HL-60 (cell line): ENCODE results near the gene TSPAN2.

ENCODE experiments used
- DNase-seq, 2 experiments: peaks; one replicate each; pipeline ENCODE4 v3.0.0-alpha.2; 2010 to 2020; ENCODE audit warnings: low read depth in 1 of 2, low spot score in 1 of 2
- H3K27ac ChIP-seq: fragments of 250-450 bp; sonication (Bioruptor Pico); replicated peaks from 2 replicates; pipeline ENCODE4 v1.5.1; 2020; ENCODE audit warnings: mild to moderate bottlenecking, moderate library complexity
- H3K27me3 ChIP-seq: fragments of 250-450 bp; sonication (Bioruptor Pico); 2 replicates; pipeline ENCODE4 v1.5.1; 2021; ENCODE audit warnings: mild to moderate bottlenecking, moderate library complexity; ENCODE audit not compliant: insufficient read depth, poor library complexity, severe bottlenecking
- H3K4me3 ChIP-seq: replicated peaks from 2 replicates; pipeline ENCODE4 v1.5.1; 2011; ENCODE audit warnings: mild to moderate bottlenecking, control low read depth, low read length; ENCODE audit not compliant: insufficient read depth
- CTCF ChIP-seq: IDR thresholded peaks from one replicate; pipeline ENCODE4 v1.5.1; 2011; ENCODE audit warnings: low read length, control low read depth, inconsistent platforms; ENCODE audit not compliant: insufficient read depth
- GABPA ChIP-seq: IDR thresholded peaks from 2 replicates; pipeline ENCODE4 v1.6.1; 2012; ENCODE audit warnings: low read depth
- POLR2AphosphoS5 ChIP-seq: IDR thresholded peaks from 2 replicates; pipeline ENCODE4 v1.6.1; 2012; ENCODE audit warnings: low read depth
- REST ChIP-seq: IDR thresholded peaks from 2 replicates; pipeline ENCODE4 v1.6.1; 2012; ENCODE audit warnings: low read depth; ENCODE audit not compliant: insufficient replicate concordance
- SPI1 ChIP-seq: IDR thresholded peaks from 2 replicates; pipeline ENCODE4 v1.6.1; 2012; ENCODE audit warnings: low read depth, mild to moderate bottlenecking, borderline replicate concordance

The TSPAN2 gene

GRCh38 chr1:115092175-115092574, 2.9 kb upstream of the TSPAN2 start:
- Histone ChIP-seq H3K27me3 (no peaks in the 10 kb centered on the region), H3K27ac (peak overlapping the region; percentile 74), H3K4me3 (no peak overlapping the region)
- TF ChIP-seq SPI1, result no peak
- no peak for DNase-seq

GRCh38 chr1:115091572-115091971, 2.3 kb upstream of the TSPAN2 start:
- TF ChIP-seq CTCF (no peak), SPI1 (no peak; the same call in 1 of the 2 replicates), REST (no peak), GABPA (no peak), POLR2AphosphoS5 (no peak)
- H3K27me3 ChIP-seq, result no peaks in the 10 kb centered on the region
- peak in 1 of 2 experiments; percentile 44 for DNase-seq
- no peak overlapping the region for H3K4me3 ChIP-seq
- H3K27ac ChIP-seq, result peak overlapping the region; percentile 74

GRCh38 chr1:115090956-115091355, 1.7 kb upstream of the TSPAN2 start:
- H3K27me3 ChIP-seq, result no peaks in the 10 kb centered on the region
- no peak overlapping the region for H3K4me3 ChIP-seq
- TF ChIP-seq CTCF (no peak), REST (no peak), SPI1 (no peak), POLR2AphosphoS5 (no peak), GABPA (no peak)
- peak overlapping the region; percentile 74 for H3K27ac ChIP-seq
- no peak for DNase-seq

- TF ChIP-seq REST, result no peak
- no peak for TF ChIP-seq CTCF
- no peak for TF ChIP-seq POLR2AphosphoS5
- TF ChIP-seq GABPA, result no peak
- no peak for TF ChIP-seq SPI1
- DNase-seq, result no peak
- Histone ChIP-seq H3K27me3 (no peaks in the 10 kb centered on the region), H3K27ac (peak overlapping the region; percentile 79), H3K4me3 (no peak overlapping the region)
Measured at GRCh38 chr1:115090540-115090939, 1.2 kb upstream of the TSPAN2 start.
